Hepatocyte (in vitro differentiated cells): Measurements from ENCODE around the gene RAB12. TPM values are rescaled to one million over a fixed set of nuclear protein-coding genes. Genes with fewer than 3 reads are reported as not detected.
"Not testable (repeated sequence)": the region's sequence is repeated elsewhere in the genome, so short reads cannot be mapped to it uniquely, and the experiment has no call there.

Experiments
- DNase-seq: peaks from one replicate; pipeline ENCODE4 v3.0.0-alpha.2; 2016; ENCODE audit warnings: low spot score
- H2AFZ ChIP-seq: fragments of 200-600 bp; sonication (generic); 2 replicates; pipeline ENCODE4 v1.6.0; 2016; ENCODE audit warnings: antibody characterized with exemption, mild to moderate bottlenecking
- H3K27ac ChIP-seq: fragments of 200-600 bp; sonication (generic); 2 replicates; pipeline ENCODE4 v1.5.1; 2016; ENCODE audit warnings: mild to moderate bottlenecking
- H3K27me3 ChIP-seq: fragments of 200-600 bp; sonication (generic); 2 replicates; pipeline ENCODE4 v1.6.1; 2016
- H3K36me3 ChIP-seq: fragments of 200-600 bp; sonication (generic); replicated peaks from 2 replicates; pipeline ENCODE4 v1.5.1; 2016; ENCODE audit warnings: low read depth; ENCODE audit not compliant: insufficient read depth
- H3K4me1 ChIP-seq: fragments of 200-600 bp; sonication (generic); 2 replicates; pipeline ENCODE4 v1.5.1; 2016; ENCODE audit warnings: mild to moderate bottlenecking, moderate library complexity; ENCODE audit not compliant: insufficient read depth
- H3K4me2 ChIP-seq: fragments of 200-600 bp; sonication (generic); 2 replicates; pipeline ENCODE4 v1.6.0; 2016
- H3K4me3 ChIP-seq: fragments of 200-600 bp; sonication (generic); 2 replicates; pipeline ENCODE4 v1.5.1; 2016; ENCODE audit warnings: mild to moderate bottlenecking
- H3K79me2 ChIP-seq: fragments of 200-600 bp; sonication (generic); 2 replicates; pipeline ENCODE4 v1.6.0; 2017; ENCODE audit warnings: mild to moderate bottlenecking
- H3K9me2 ChIP-seq: fragments of 200-600 bp; sonication (generic); replicated peaks from 2 replicates; pipeline ENCODE4 v1.6.0; 2017; ENCODE audit warnings: mild to moderate bottlenecking; ENCODE audit not compliant: insufficient read depth
- H3K9me3 ChIP-seq: fragments of 200-600 bp; sonication (generic); 2 replicates; pipeline ENCODE4 v1.5.1; 2016; ENCODE audit warnings: low read depth, mild to moderate bottlenecking
- H4K20me1 ChIP-seq: fragments of 200-600 bp; sonication (generic); 2 replicates; pipeline ENCODE4 v1.6.0; 2016; ENCODE audit warnings: mild to moderate bottlenecking; ENCODE audit not compliant: insufficient read depth, poor library complexity, severe bottlenecking
- EZH2 ChIP-seq: fragments of 200-600 bp; sonication (generic); IDR thresholded peaks from 2 replicates; pipeline ENCODE4 v1.6.1; 2016; ENCODE audit warnings: antibody characterized with exemption, mild to moderate bottlenecking, borderline replicate concordance
- EZH2phosphoT487 ChIP-seq: fragments of 200-600 bp; sonication (generic); IDR thresholded peaks from one replicate; pipeline ENCODE4 v1.6.1; 2018; ENCODE audit warnings: antibody characterized with exemption, mild to moderate bottlenecking, low read depth, moderate library complexity; ENCODE audit not compliant: unreplicated experiment, severe bottlenecking
- WGBS: methylation state at CpG from one replicate; pipeline ENCODE4 v1.1.6; 2016; ENCODE audit warnings: low lambda C conversion rate; ENCODE audit errors: missing lambda C conversion rate; 5-methylcytosine and 5-hydroxymethylcytosine counted together
- polyA plus RNA-seq: library from polyadenylated mRNA; unstranded; fragments of >200 nt; fragmentation: Nextera tagmentation; extraction: Ambion mirVana; gene quantifications from 2 replicates; pipeline ENCODE4 v1.2.1, GENCODE V29; 2016
- total RNA-seq: library from RNA; depleted of rRNA; stranded (reverse); fragments of >200 nt; gene quantifications from 2 replicates; pipeline ENCODE4 v1.2.3, GENCODE V29; 2014
- TF ChIP-seq, protein P1 (sequence below): fragments of 200-600 bp; sonication (generic); IDR thresholded peaks from 2 replicates; pipeline ENCODE4 v1.5.1; 2016; ENCODE audit warnings: antibody characterized with exemption, mild to moderate bottlenecking; ENCODE audit not compliant: poor library complexity

Gene RAB12
- total and polyA plus RNA-seq, 2 experiments from 2014 or later = 4.7 to 33.2 TPM

DNA sequence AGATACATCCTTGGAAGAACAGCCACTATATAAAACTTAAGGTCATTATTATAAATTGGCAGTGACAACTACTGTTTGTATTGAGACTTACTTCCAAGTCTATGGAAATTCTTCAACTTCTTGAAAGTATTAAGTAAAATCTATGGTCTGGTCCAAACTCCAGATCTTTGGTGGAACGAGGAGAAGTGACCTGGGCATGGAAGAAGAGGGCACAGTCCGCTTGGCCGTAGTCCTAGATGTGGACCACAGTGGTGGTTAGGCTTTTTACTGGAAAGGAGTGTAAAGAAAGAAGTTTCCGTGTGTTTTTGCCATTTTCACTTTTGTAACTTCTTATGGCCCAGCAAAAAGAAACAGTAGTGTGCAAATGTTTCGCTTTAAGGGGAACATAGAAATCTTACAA, 9.8 kb downstream of the RAB12 start:
- Histone ChIP-seq H4K20me1 (peaks cover 51% of the 10 kb centered on the region), H3K27me3 (no peaks in the 10 kb centered on the region), H3K27ac (no peak overlapping the region), H3K4me3 (no peak overlapping the region), H3K9me2 (no peaks in the 10 kb centered on the region), H3K4me1 (peaks cover 11% of the 10 kb centered on the region), H3K79me2 (peaks cover 99% of the 10 kb centered on the region), H3K4me2 (no peak overlapping the region), H2AFZ (no peak overlapping the region), H3K9me3 (no peaks in the 10 kb centered on the region), H3K36me3 (no peaks in the 10 kb centered on the region)
- TF ChIP-seq EZH2 = no peak
- no peak for TF ChIP-seq EZH2phosphoT487
- TF ChIP-seq, protein P1, sequence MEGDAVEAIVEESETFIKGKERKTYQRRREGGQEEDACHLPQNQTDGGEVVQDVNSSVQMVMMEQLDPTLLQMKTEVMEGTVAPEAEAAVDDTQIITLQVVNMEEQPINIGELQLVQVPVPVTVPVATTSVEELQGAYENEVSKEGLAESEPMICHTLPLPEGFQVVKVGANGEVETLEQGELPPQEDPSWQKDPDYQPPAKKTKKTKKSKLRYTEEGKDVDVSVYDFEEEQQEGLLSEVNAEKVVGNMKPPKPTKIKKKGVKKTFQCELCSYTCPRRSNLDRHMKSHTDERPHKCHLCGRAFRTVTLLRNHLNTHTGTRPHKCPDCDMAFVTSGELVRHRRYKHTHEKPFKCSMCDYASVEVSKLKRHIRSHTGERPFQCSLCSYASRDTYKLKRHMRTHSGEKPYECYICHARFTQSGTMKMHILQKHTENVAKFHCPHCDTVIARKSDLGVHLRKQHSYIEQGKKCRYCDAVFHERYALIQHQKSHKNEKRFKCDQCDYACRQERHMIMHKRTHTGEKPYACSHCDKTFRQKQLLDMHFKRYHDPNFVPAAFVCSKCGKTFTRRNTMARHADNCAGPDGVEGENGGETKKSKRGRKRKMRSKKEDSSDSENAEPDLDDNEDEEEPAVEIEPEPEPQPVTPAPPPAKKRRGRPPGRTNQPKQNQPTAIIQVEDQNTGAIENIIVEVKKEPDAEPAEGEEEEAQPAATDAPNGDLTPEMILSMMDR = no peak
- 96% methylated on average over 5 of the region's 5 CpGs for WGBS
- no peak for DNase-seq

DNA sequence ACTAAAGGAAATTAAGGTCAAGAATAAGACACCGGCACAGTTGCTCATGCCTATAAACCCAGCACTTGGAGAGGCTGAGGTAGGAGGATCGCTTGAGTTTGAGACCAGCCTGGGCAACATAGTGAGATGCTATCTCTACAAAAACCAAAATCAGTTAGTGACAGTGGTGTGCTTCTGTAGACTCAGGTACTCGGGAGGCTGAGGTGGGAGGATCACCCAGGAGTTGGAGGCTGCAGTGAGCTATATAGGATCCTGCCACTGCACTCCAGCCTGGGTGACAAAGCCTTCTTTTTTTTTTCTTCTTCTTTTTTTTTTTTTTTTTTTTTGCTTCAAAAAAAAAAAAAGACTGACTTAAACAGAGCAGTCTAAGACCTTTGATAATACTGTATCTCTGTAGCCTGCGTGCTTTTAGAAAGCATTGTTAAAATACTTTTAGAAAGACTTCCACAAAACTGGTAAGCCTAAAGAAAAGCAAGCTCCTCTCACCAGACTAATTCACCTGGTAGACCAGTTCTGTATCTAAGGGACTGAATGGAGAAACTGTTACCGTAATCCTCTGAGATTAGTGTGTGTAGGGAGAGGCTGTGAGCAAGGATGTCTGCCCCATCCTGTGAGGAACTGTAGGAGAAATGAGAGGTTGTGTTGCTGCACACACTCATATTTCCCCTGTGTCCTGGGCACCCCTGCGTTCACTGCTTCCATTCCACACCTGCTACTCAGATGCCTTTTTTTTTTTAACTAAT, 10.8 kb downstream of the RAB12 start:
- peaks cover 49% of the 10 kb centered on the region for H4K20me1 ChIP-seq
- no peaks in the 10 kb centered on the region for H3K27me3 ChIP-seq
- no peak for DNase-seq
- H3K9me3 ChIP-seq = no peaks in the 10 kb centered on the region
- H3K4me1 ChIP-seq = peaks cover 8% of the 10 kb centered on the region
- no peak overlapping the region for H3K27ac ChIP-seq
- H2AFZ ChIP-seq = no peak overlapping the region
- no peaks in the 10 kb centered on the region for H3K9me2 ChIP-seq
- H3K36me3 ChIP-seq = no peaks in the 10 kb centered on the region
- peaks cover 96% of the 10 kb centered on the region for H3K79me2 ChIP-seq
- TF ChIP-seq EZH2phosphoT487 (no peak), EZH2 (no peak)
- TF ChIP-seq, protein P1 = no peak
- no peak overlapping the region for H3K4me3 ChIP-seq
- no peak overlapping the region for H3K4me2 ChIP-seq
- WGBS = 90% methylated on average over 6 of the region's 6 CpGs

DNA sequence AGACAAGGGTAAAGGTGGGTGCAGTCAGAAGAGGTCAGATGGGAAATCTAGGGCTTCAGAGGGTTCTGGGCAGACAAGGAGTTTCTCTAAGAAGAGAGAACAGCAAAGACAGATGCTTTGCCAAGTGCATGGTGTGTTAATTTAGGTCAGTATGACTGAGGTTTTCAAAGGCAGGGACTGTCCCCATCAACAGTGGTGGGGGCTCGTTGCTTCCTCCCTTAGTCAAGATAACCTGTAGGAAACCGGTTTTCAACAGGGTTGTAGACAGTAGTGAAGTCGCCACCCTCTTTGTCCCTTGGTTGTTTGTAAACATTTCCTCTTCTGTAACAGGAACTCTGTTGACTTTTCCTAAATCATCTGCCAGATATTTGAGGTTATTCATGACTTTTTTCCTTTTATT, 11.6 kb downstream of the RAB12 start:
- Histone ChIP-seq H3K36me3 (no peaks in the 10 kb centered on the region), H3K9me3 (no peaks in the 10 kb centered on the region), H3K4me2 (no peak overlapping the region), H4K20me1 (peaks cover 42% of the 10 kb centered on the region), H3K4me1 (peaks cover 3% of the 10 kb centered on the region), H3K27me3 (no peaks in the 10 kb centered on the region), H3K79me2 (peaks cover 93% of the 10 kb centered on the region), H3K27ac (no peak overlapping the region), H2AFZ (no peak overlapping the region), H3K4me3 (no peak overlapping the region), H3K9me2 (no peaks in the 10 kb centered on the region)
- WGBS = 73% methylated on average over 3 of the region's 3 CpGs
- DNase-seq = no peak
- TF ChIP-seq, protein P1 = no peak
- no peak for TF ChIP-seq EZH2phosphoT487
- TF ChIP-seq EZH2 = no peak

DNA sequence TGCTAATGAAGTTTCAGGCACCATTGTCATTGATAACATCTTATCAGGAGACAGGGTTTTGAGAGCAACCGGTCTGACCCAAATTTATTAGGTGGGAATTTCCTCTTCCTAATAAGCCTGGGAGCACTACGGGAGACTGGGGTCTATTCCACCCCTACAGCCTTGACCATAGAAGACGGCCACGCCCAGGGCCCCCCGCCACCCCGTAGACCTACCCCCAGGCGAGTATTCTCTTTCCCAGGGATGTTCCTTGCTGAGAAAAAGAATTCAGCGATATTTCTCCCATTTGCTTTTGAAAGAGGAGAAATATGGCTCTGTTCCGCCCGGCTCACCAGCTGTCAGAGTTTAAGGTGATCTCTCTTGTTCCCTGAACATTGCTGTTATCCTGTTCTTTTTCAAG, 13.4 kb downstream of the RAB12 start:
- not testable (repeated sequence) for H3K4me3 ChIP-seq, DNase-seq, H3K27me3 ChIP-seq, H3K4me2 ChIP-seq, H2AFZ ChIP-seq, H3K9me3 ChIP-seq, H3K27ac ChIP-seq, H3K9me2 ChIP-seq, H3K4me1 ChIP-seq, H3K36me3 ChIP-seq
- 63% methylated on average over 10 of the region's 10 CpGs for WGBS
- peaks cover 79% of the 10 kb centered on the region for H3K79me2 ChIP-seq
- H4K20me1 ChIP-seq = peaks cover 26% of the 10 kb centered on the region
